GM12874 (cell line): ENCODE results near the gene PDE4B.

Source experiments
- TF ChIP-seq, protein P1 (sequence below): IDR thresholded peaks from 2 replicates; pipeline ENCODE4 v1.5.1; 2011; ENCODE audit warnings: low read depth, mild to moderate bottlenecking, control low read depth, low read length, moderate library complexity; ENCODE audit not compliant: insufficient read depth

Gene PDE4B

GRCh38 chr1:66323958-66324625 lies 531.4 kb downstream of the PDE4B start:
- TF ChIP-seq, protein P1, sequence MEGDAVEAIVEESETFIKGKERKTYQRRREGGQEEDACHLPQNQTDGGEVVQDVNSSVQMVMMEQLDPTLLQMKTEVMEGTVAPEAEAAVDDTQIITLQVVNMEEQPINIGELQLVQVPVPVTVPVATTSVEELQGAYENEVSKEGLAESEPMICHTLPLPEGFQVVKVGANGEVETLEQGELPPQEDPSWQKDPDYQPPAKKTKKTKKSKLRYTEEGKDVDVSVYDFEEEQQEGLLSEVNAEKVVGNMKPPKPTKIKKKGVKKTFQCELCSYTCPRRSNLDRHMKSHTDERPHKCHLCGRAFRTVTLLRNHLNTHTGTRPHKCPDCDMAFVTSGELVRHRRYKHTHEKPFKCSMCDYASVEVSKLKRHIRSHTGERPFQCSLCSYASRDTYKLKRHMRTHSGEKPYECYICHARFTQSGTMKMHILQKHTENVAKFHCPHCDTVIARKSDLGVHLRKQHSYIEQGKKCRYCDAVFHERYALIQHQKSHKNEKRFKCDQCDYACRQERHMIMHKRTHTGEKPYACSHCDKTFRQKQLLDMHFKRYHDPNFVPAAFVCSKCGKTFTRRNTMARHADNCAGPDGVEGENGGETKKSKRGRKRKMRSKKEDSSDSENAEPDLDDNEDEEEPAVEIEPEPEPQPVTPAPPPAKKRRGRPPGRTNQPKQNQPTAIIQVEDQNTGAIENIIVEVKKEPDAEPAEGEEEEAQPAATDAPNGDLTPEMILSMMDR = no peak

- TF ChIP-seq, protein P1 = no peak
Measured at GRCh38 chr1:66325594-66326380, 533.1 kb downstream of the PDE4B start.

DNA sequence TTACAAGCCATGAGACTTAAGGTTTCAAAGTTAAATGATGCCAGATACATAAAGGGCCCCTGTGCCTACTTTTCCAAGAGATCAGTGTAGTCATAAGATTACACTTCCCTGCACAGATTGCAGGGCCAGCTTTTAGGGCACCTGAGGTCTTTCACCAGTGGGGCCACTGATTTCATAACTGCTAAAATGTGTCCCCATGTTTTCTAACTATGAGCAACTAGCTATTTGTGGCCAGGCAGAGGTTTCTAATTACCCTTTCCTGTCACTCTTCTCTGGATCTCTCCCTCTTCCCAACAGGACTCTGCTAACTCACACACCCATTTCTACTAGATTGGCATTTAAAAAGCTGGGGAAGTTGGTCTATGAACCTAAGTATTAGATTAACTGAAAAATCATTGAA lies 534.2 kb downstream of the PDE4B start:
- TF ChIP-seq, protein P1 = no peak

- TF ChIP-seq, protein P1 = no peak
Measured at GRCh38 chr1:66327588-66327987, 534.9 kb downstream of the PDE4B start.

DNA sequence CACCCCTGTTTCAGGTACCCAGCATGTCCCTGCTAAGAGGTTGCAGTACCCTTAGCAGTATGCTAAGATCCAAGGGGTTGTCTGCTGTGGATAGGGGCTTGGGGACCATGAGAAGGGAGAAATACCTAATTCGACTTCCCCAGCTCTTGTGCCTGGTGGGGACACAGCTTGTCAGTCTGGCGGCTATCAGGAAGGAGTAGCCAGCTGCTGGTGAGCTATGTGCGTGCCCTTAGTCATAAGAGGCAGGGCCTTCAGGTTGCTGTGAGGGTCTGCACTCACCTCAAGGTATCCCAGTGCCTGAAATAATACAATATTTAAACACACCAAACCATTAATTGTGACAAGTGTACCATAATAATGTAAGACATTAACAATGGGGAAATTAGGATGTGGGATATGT lies 536.2 kb downstream of the PDE4B start:
- TF ChIP-seq, protein P1 = no peak

DNA sequence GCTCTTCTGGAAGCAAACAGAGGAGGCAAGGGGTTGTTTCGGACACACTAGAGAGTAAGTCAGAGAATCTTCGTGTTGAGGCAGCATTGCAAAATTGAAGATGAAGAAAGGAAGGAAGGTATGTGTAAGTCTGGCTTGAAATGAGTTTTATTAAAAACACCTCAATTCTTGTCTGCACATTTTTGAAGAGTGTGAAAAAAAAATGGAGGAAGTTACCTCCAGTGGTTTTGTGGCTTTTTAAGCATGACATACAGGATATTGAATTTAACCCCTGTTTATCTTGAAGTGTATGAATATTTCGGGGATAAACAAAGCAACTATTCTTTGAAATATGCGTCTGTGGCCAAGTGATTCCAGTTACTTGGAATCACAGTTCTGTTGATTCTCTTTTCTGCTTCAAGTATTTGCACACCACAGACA lies 538.0 kb downstream of the PDE4B start:
- TF ChIP-seq, protein P1 = no peak

DNA sequence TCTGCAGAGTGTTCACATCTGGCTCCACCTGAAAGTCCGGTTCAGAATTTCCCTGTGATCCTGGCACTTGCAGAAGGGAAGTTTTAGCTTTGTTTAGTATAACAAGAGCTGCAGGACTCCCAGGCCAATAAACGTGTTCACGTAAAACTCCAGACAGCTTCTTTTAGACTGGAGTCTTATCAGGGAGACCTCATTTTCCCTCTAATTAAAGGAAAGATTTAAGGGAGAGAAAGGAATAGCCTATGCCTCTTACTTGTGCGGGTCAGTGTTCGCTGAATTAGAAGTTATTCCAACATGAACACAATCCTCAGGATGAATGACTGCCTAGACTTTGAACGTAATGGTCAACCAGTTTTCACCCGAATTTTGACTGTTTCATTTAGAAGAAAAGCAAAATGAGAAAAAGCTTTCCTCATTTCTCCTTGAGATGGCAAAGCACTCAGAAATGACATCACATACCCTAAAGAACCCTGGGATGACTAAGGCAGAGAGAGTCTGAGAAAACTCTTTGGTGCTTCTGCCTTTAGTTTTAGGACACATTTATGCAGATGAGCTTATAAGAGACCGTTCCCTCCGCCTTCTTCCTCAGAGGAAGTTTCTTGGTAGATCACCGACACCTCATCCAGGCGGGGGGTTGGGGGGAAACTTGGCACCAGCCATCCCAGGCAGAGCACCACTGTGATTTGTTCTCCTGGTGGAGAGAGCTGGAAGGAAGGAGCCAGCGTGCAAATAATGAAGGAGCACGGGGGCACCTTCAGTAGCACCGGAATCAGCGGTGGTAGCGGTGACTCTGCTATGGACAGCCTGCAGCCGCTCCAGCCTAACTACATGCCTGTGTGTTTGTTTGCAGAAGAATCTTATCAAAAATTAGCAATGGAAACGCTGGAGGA lies 539.2 kb downstream of the PDE4B start:
- TF ChIP-seq, protein P1 = no peak
